ENCODE results near the gene TNIK.

The TNIK gene

GRCh38 chr3:171101982-171102641 is 358.1 kb downstream of the TNIK start:
- Histone ChIP-seq H3K9me3 (ENCODE audit: insufficient read depth, low read length) (no peaks in the 10 kb centered on the region), H3K4me1 (ENCODE audit: insufficient read depth, insufficient read length) (no peaks in the 10 kb centered on the region), H3K4me3 (ENCODE audit: insufficient read length, low read depth) (no peak overlapping the region), H3K36me3 (ENCODE audit: insufficient read depth, insufficient read length, low read length) (no peaks in the 10 kb centered on the region), H3K27me3 (ENCODE audit: insufficient read depth, insufficient read length) (no peaks in the 10 kb centered on the region), H3K9ac (ENCODE audit: insufficient read length, low read depth) (no peak overlapping the region)
- no peak for DNase-seq (ENCODE audit: low read depth, low spot score)
- TF ChIP-seq YY1 (IDR thresholded peaks at IDR 0.05; ENCODE audit: insufficient read depth, insufficient read length) (no peak), ZNF274 (IDR thresholded peaks at IDR 0.05; ENCODE audit: low read depth, low read length) (no peak), SUZ12 (IDR thresholded peaks at IDR 0.05; ENCODE audit: extremely low read depth, insufficient read depth, insufficient read length) (no peak)

- no peak for TF ChIP-seq ZNF274 (IDR thresholded peaks at IDR 0.05; ENCODE audit: low read depth, low read length)
- TF ChIP-seq SUZ12 (IDR thresholded peaks at IDR 0.05; ENCODE audit: extremely low read depth, insufficient read depth, insufficient read length): no peak
- TF ChIP-seq YY1 (IDR thresholded peaks at IDR 0.05; ENCODE audit: insufficient read depth, insufficient read length): no peak
- no peaks in the 10 kb centered on the region for H3K36me3 ChIP-seq (ENCODE audit: insufficient read depth, insufficient read length, low read length)
- H3K9ac ChIP-seq (ENCODE audit: insufficient read length, low read depth): no peak overlapping the region
- H3K4me3 ChIP-seq (ENCODE audit: insufficient read length, low read depth): no peak overlapping the region
- no peaks in the 10 kb centered on the region for H3K4me1 ChIP-seq (ENCODE audit: insufficient read depth, insufficient read length)
- no peaks in the 10 kb centered on the region for H3K27me3 ChIP-seq (ENCODE audit: insufficient read depth, insufficient read length)
- H3K9me3 ChIP-seq (ENCODE audit: insufficient read depth, low read length): no peaks in the 10 kb centered on the region
- no peak for DNase-seq (ENCODE audit: low read depth, low spot score)
Measured at GRCh38 chr3:171099911-171100310, 360.3 kb downstream of the TNIK start.

- H3K36me3 ChIP-seq (ENCODE audit: insufficient read depth, insufficient read length, low read length): no peaks in the 10 kb centered on the region
- H3K4me1 ChIP-seq (ENCODE audit: insufficient read depth, insufficient read length): no peaks in the 10 kb centered on the region
- no peaks in the 10 kb centered on the region for H3K9me3 ChIP-seq (ENCODE audit: insufficient read depth, low read length)
- no peak for TF ChIP-seq YY1 (IDR thresholded peaks at IDR 0.05; ENCODE audit: insufficient read depth, insufficient read length)
- TF ChIP-seq SUZ12 (IDR thresholded peaks at IDR 0.05; ENCODE audit: extremely low read depth, insufficient read depth, insufficient read length): no peak
- no peak for TF ChIP-seq ZNF274 (IDR thresholded peaks at IDR 0.05; ENCODE audit: low read depth, low read length)
- no peak overlapping the region for H3K9ac ChIP-seq (ENCODE audit: insufficient read length, low read depth)
- no peak overlapping the region for H3K4me3 ChIP-seq (ENCODE audit: insufficient read length, low read depth)
- DNase-seq (ENCODE audit: low read depth, low spot score): peak; percentile 11
- H3K27me3 ChIP-seq (ENCODE audit: insufficient read depth, insufficient read length): no peaks in the 10 kb centered on the region
Measured at GRCh38 chr3:171095063-171095462, 365.1 kb downstream of the TNIK start.

- Histone ChIP-seq H3K4me3 (ENCODE audit: insufficient read length, low read depth) (no peak overlapping the region), H3K36me3 (ENCODE audit: insufficient read depth, insufficient read length, low read length) (no peaks in the 10 kb centered on the region), H3K4me1 (ENCODE audit: insufficient read depth, insufficient read length) (no peaks in the 10 kb centered on the region), H3K27me3 (ENCODE audit: insufficient read depth, insufficient read length) (no peaks in the 10 kb centered on the region), H3K9me3 (ENCODE audit: insufficient read depth, low read length) (no peaks in the 10 kb centered on the region), H3K9ac (ENCODE audit: insufficient read length, low read depth) (no peak overlapping the region)
- TF ChIP-seq YY1 (IDR thresholded peaks at IDR 0.05; ENCODE audit: insufficient read depth, insufficient read length): no peak
- DNase-seq (ENCODE audit: low read depth, low spot score): no peak
Measured at GRCh38 chr3:171094411-171094810, 365.8 kb downstream of the TNIK start.

- Histone ChIP-seq H3K9ac (ENCODE audit: insufficient read length, low read depth) (no peak overlapping the region), H3K9me3 (ENCODE audit: insufficient read depth, low read length) (no peaks in the 10 kb centered on the region), H3K27me3 (ENCODE audit: insufficient read depth, insufficient read length) (no peaks in the 10 kb centered on the region), H3K4me1 (ENCODE audit: insufficient read depth, insufficient read length) (no peaks in the 10 kb centered on the region), H3K4me3 (ENCODE audit: insufficient read length, low read depth) (no peak overlapping the region), H3K36me3 (ENCODE audit: insufficient read depth, insufficient read length, low read length) (no peaks in the 10 kb centered on the region)
- TF ChIP-seq YY1 (IDR thresholded peaks at IDR 0.05; ENCODE audit: insufficient read depth, insufficient read length): no peak
- TF ChIP-seq ZNF274 (IDR thresholded peaks at IDR 0.05; ENCODE audit: low read depth, low read length): no peak
- TF ChIP-seq SUZ12 (IDR thresholded peaks at IDR 0.05; ENCODE audit: extremely low read depth, insufficient read depth, insufficient read length): no peak
- DNase-seq (ENCODE audit: low read depth, low spot score): no peak
Measured at GRCh38 chr3:171093462-171093861, 366.7 kb downstream of the TNIK start.

GRCh38 chr3:171092467-171092911 is 367.7 kb downstream of the TNIK start:
- Histone ChIP-seq H3K4me3 (ENCODE audit: insufficient read length, low read depth) (no peak overlapping the region), H3K4me1 (ENCODE audit: insufficient read depth, insufficient read length) (no peaks in the 10 kb centered on the region)
- DNase-seq (ENCODE audit: low read depth, low spot score): no peak

GRCh38 chr3:171090321-171090720 is 369.9 kb downstream of the TNIK start:
- no peaks in the 10 kb centered on the region for H3K4me1 ChIP-seq (ENCODE audit: insufficient read depth, insufficient read length)
- TF ChIP-seq SUZ12 (IDR thresholded peaks at IDR 0.05; ENCODE audit: extremely low read depth, insufficient read depth, insufficient read length): no peak
- TF ChIP-seq YY1 (IDR thresholded peaks at IDR 0.05; ENCODE audit: insufficient read depth, insufficient read length): no peak
- TF ChIP-seq ZNF274 (IDR thresholded peaks at IDR 0.05; ENCODE audit: low read depth, low read length): no peak
- H3K4me3 ChIP-seq (ENCODE audit: insufficient read length, low read depth): no peak overlapping the region
- H3K36me3 ChIP-seq (ENCODE audit: insufficient read depth, insufficient read length, low read length): no peaks in the 10 kb centered on the region
- no peak overlapping the region for H3K9ac ChIP-seq (ENCODE audit: insufficient read length, low read depth)
- no peak for DNase-seq (ENCODE audit: low read depth, low spot score)
- no peaks in the 10 kb centered on the region for H3K9me3 ChIP-seq (ENCODE audit: insufficient read depth, low read length)
- H3K27me3 ChIP-seq (ENCODE audit: insufficient read depth, insufficient read length): no peaks in the 10 kb centered on the region

More at GRCh38 chr3:171092467-171092911, 367.7 kb downstream of the TNIK start:
- Histone ChIP-seq H3K27me3 (ENCODE audit: insufficient read depth, insufficient read length) (no peaks in the 10 kb centered on the region), H3K9me3 (ENCODE audit: insufficient read depth, low read length) (no peaks in the 10 kb centered on the region), H3K9ac (ENCODE audit: insufficient read length, low read depth) (no peak overlapping the region), H3K36me3 (ENCODE audit: insufficient read depth, insufficient read length, low read length) (no peaks in the 10 kb centered on the region)
- TF ChIP-seq YY1 (IDR thresholded peaks at IDR 0.05; ENCODE audit: insufficient read depth, insufficient read length) (no peak), ZNF274 (IDR thresholded peaks at IDR 0.05; ENCODE audit: low read depth, low read length) (no peak), SUZ12 (IDR thresholded peaks at IDR 0.05; ENCODE audit: extremely low read depth, insufficient read depth, insufficient read length) (no peak)
